Keratinocyte (primary cell): ENCODE measurements around the gene NLRP3.

ENCODE experiments used
- EZH2 ChIP-seq: IDR thresholded peaks from one replicate; pipeline ENCODE4 v1.6.1; 2012; ENCODE audit warnings: inconsistent platforms, mild to moderate bottlenecking, low read length, moderate library complexity
- TF ChIP-seq, protein P1 (sequence below), 3 experiments: IDR thresholded peaks in 1 of 3; conservative IDR thresholded peaks in 1 of 3; optimal IDR thresholded peaks in 1 of 3; 2 replicates in 2 of 3; 3 replicates in 1 of 3; pipeline versions ENCODE3 to v1.5.1; 2011; ENCODE audit warnings: low read length in 3 of 3, mild to moderate bottlenecking in 3 of 3, moderate library complexity in 2 of 3, control low read depth in 1 of 3, inconsistent platforms in 1 of 3; ENCODE audit not compliant: insufficient read depth in 2 of 3; ENCODE audit errors: extremely low read depth in 1 of 3

- TF ChIP-seq, protein P1, sequence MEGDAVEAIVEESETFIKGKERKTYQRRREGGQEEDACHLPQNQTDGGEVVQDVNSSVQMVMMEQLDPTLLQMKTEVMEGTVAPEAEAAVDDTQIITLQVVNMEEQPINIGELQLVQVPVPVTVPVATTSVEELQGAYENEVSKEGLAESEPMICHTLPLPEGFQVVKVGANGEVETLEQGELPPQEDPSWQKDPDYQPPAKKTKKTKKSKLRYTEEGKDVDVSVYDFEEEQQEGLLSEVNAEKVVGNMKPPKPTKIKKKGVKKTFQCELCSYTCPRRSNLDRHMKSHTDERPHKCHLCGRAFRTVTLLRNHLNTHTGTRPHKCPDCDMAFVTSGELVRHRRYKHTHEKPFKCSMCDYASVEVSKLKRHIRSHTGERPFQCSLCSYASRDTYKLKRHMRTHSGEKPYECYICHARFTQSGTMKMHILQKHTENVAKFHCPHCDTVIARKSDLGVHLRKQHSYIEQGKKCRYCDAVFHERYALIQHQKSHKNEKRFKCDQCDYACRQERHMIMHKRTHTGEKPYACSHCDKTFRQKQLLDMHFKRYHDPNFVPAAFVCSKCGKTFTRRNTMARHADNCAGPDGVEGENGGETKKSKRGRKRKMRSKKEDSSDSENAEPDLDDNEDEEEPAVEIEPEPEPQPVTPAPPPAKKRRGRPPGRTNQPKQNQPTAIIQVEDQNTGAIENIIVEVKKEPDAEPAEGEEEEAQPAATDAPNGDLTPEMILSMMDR (optimal IDR thresholded peaks at IDR 0.05 in 1 of 3, IDR thresholded peaks at IDR 0.05 in 1 of 3, conservative IDR thresholded peaks at IDR 0.05 in 1 of 3; ENCODE audit: extremely low read depth in 1 of 3, insufficient read depth in 2 of 3, low read length in 3 of 3), result no peak
- TF ChIP-seq EZH2, result no peak
Observed at GRCh38 chr1:247451388-247452010, 35.5 kb downstream of the NLRP3 start.
